HCT116 (cell line): ENCODE data around the gene CABLES1. TPM values are rescaled to one million over a fixed set of nuclear protein-coding genes. Genes with fewer than 3 reads are reported as not detected.

Experiments
- ATAC-seq: fragments of 200-7000 bp; cut with Tn5 transposase; 2 replicates; pipeline ENCODE4 v1.9.1; 2020; ENCODE audit warnings: mild to moderate bottlenecking, moderate library complexity
- BruUV-seq: library from RNA; stranded (reverse); fragments of 400-500 nt; replicated peaks from 2 replicates; lab custom pipeline; 2021; lab: Mats Ljungman, UMichigan
- CTCF ChIA-PET: fragments of 300-600 bp; sonication (Branson Sonifier 250); formaldehyde crosslinking; loops from one replicate; lab custom pipeline; 2021; ENCODE audit warnings: antibody characterized with exemption; lab: Charles Lee
- POLR2A ChIA-PET: fragments of 300-600, 350-600 bp; sonication (Branson Sonifier 250); formaldehyde crosslinking; loops from one replicate; lab custom pipeline; 2021; ENCODE audit warnings: antibody characterized with exemption; lab: Charles Lee
- RAD21 ChIA-PET, 2 experiments: fragments of 300-600 bp; sonication (Branson Sonifier 250); formaldehyde crosslinking; loops; one replicate each; lab custom pipeline; 2023; ENCODE audit warnings: low total read pairs in 2 of 2; ENCODE audit not compliant: uncharacterized antibody in 2 of 2, unreplicated experiment in 2 of 2, low non-redundant PET in 1 of 2; lab: Charles Lee
- DNase-seq: peaks from one replicate; pipeline ENCODE4 v3.0.0-alpha.2; 2010; ENCODE audit warnings: low read depth, low spot score
- H2AFZ ChIP-seq: fragments of 200-600 bp; shearing (Covaris generic), sonication (generic); 2 replicates; pipeline ENCODE4 v1.6.1; 2017; ENCODE audit warnings: low read depth, mixed run types, mixed read lengths, antibody characterized with exemption, low read length; ENCODE audit not compliant: poor library complexity, severe bottlenecking
- H3K27ac ChIP-seq: 2 replicates; pipeline ENCODE4 v1.5.1; 2012; ENCODE audit warnings: low read depth, low read length
- H3K27me3 ChIP-seq: fragments of 200-600 bp; sonication (generic); 2 replicates; pipeline ENCODE4 v1.6.1; 2016; ENCODE audit warnings: mixed run types, low read length, mixed read lengths; ENCODE audit not compliant: insufficient read depth
- H3K36me3 ChIP-seq, 2 experiments: fragments of 200-500 bp in 1 of 2; fragments of 200-600 bp in 1 of 2; sonication (Bioruptor generic) in 1 of 2; sonication (generic) in 1 of 2; 2 replicates each; pipeline versions ENCODE4 v1.5.1 to v1.6.1; 2014 to 2016; ENCODE audit warnings: low read length in 2 of 2, inconsistent platforms in 1 of 2, mixed read lengths in 1 of 2, mixed run types in 1 of 2; ENCODE audit not compliant: insufficient read depth in 2 of 2, control insufficient read depth in 1 of 2
- H3K4me1 ChIP-seq, 2 experiments: fragments of 200-600 bp in 1 of 2; sonication (generic) in 1 of 2; 2 replicates each; pipeline versions ENCODE4 v1.5.1 to v1.6.1; 2012 to 2017; ENCODE audit warnings: low read length in 2 of 2, inconsistent platforms in 1 of 2, mild to moderate bottlenecking in 1 of 2, mixed read lengths in 1 of 2, mixed run types in 1 of 2, moderate library complexity in 1 of 2; ENCODE audit not compliant: insufficient read depth in 2 of 2, control insufficient read depth in 1 of 2
- H3K4me2 ChIP-seq: fragments of 200-600 bp; sonication (generic); 2 replicates; pipeline ENCODE4 v1.6.1; 2017; ENCODE audit warnings: mixed run types, low read length, mixed read lengths
- H3K4me3 ChIP-seq, 2 experiments: fragments of 200-600 bp in 1 of 2; sonication (generic) in 1 of 2; replicated peaks in 1 of 2; 2 replicates each; pipeline ENCODE4 v1.5.1; 2011 to 2016; ENCODE audit warnings: low read length in 2 of 2, control low read depth in 1 of 2, low read depth in 1 of 2, mild to moderate bottlenecking in 1 of 2, mixed read lengths in 1 of 2, mixed run types in 1 of 2
- H3K79me2 ChIP-seq: fragments of 200-600 bp; sonication (generic); 2 replicates; pipeline ENCODE4 v1.6.1; 2017; ENCODE audit warnings: mild to moderate bottlenecking, mixed run types, low read length, moderate library complexity, mixed read lengths; ENCODE audit not compliant: insufficient read depth
- H3K9ac ChIP-seq: fragments of 200-600 bp; sonication (generic); 2 replicates; pipeline ENCODE4 v1.6.1; 2016; ENCODE audit warnings: low read length, mixed read lengths
- H3K9me2 ChIP-seq: fragments of 200-600 bp; sonication (generic), shearing (Covaris generic); 2 replicates; pipeline ENCODE4 v1.6.1; 2017; ENCODE audit warnings: mixed run types, mild to moderate bottlenecking, moderate library complexity; ENCODE audit not compliant: insufficient read depth
- H3K9me3 ChIP-seq, 2 experiments: fragments of 200-500 bp in 1 of 2; fragments of 200-600 bp in 1 of 2; sonication (Bioruptor generic) in 1 of 2; sonication (generic) in 1 of 2; 2 replicates each; pipeline ENCODE4 v1.6.1; 2014 to 2017; ENCODE audit warnings: low read length in 2 of 2, mixed read lengths in 2 of 2, inconsistent platforms in 1 of 2, low read depth in 1 of 2, mild to moderate bottlenecking in 1 of 2, mixed run types in 1 of 2, moderate library complexity in 1 of 2; ENCODE audit not compliant: control insufficient read depth in 1 of 2, insufficient read depth in 1 of 2
- H4K20me1 ChIP-seq: fragments of 200-600 bp; sonication (generic), shearing (Covaris generic); 2 replicates; pipeline ENCODE4 v1.6.1; 2017; ENCODE audit warnings: mixed run types, mild to moderate bottlenecking, moderate library complexity; ENCODE audit not compliant: insufficient read depth
- ATF3 ChIP-seq: IDR thresholded peaks from 2 replicates; pipeline ENCODE4 v1.6.1; 2012
- CBX3 ChIP-seq: IDR thresholded peaks from 2 replicates; pipeline ENCODE4 v1.6.1; 2012; ENCODE audit warnings: low read depth
- EZH2 ChIP-seq: fragments of 200-600 bp; sonication (generic); IDR thresholded peaks from 2 replicates; pipeline ENCODE4 v1.6.1; 2017; ENCODE audit warnings: antibody characterized with exemption, mixed run types
- MAX ChIP-seq: IDR thresholded peaks from 2 replicates; pipeline ENCODE4 v1.6.1; 2012
- POLR2AphosphoS5 ChIP-seq: IDR thresholded peaks from 2 replicates; pipeline ENCODE4 v1.6.1; 2011; ENCODE audit warnings: mild to moderate bottlenecking, low read depth, low read length, moderate library complexity
- REST ChIP-seq: IDR thresholded peaks from 2 replicates; pipeline ENCODE4 v1.6.1; 2012; ENCODE audit warnings: low read depth
- SIN3A ChIP-seq: IDR thresholded peaks from 2 replicates; pipeline ENCODE4 v1.6.1; 2012; ENCODE audit warnings: low read depth
- SP1 ChIP-seq: IDR thresholded peaks from 2 replicates; pipeline ENCODE4 v1.6.1; 2012; ENCODE audit warnings: low read depth
- YY1 ChIP-seq: IDR thresholded peaks from 2 replicates; pipeline ENCODE4 v1.6.1; 2011; ENCODE audit warnings: low read length, low read depth, moderate library complexity, mild to moderate bottlenecking; ENCODE audit not compliant: insufficient replicate concordance; ENCODE audit errors: extremely low read depth
- ZBTB33 ChIP-seq: IDR thresholded peaks from 2 replicates; pipeline ENCODE4 v1.6.1; 2011; ENCODE audit warnings: mild to moderate bottlenecking, low read length, moderate library complexity; ENCODE audit not compliant: insufficient replicate concordance; ENCODE audit errors: extremely low read depth
- ZFX ChIP-seq: fragments of 450-650 bp; IDR thresholded peaks from 2 replicates; pipeline ENCODE4 v1.6.1; 2017
- ZNF274 ChIP-seq: fragments of 200-500 bp; sonication (Bioruptor generic); IDR thresholded peaks from 2 replicates; pipeline ENCODE4 v1.6.1; 2014; ENCODE audit warnings: mild to moderate bottlenecking, low read depth, low read length, inconsistent platforms
- intact Hi-C: fragments of 100-400 bp; cut with micrococcal nuclease; formaldehyde crosslinking; loops from 2 replicates; pipeline ENCODE4 v1.10.0; 2022
- total RNA-seq: library from RNA; stranded (reverse); gene quantifications from one replicate; pipeline ENCODE4 v1.2.1, GENCODE V29; 2021; ENCODE audit not compliant: unreplicated experiment

Gene CABLES1
- total RNA-seq, 1 experiment from 2014 or later = 7.7 TPM

- TF ChIP-seq REST (no peak), ATF3 (no peak)
These were observed 19.7 kb downstream of the CABLES1 start (continued) for GRCh38 chr18:23154823-23155500.

GRCh38 chr18:23155537-23155936, 20.3 kb downstream of the CABLES1 start:
- Histone ChIP-seq H3K9me3 (no peaks in the 10 kb centered on the region), H3K79me2 (no peaks in the 10 kb centered on the region), H3K27me3 (no peaks in the 10 kb centered on the region)
- ATAC-seq = no peak
- no peak for TF ChIP-seq EZH2
- no peak for TF ChIP-seq SP1
- TF ChIP-seq SIN3A = no peak
- TF ChIP-seq REST = no peak
- TF ChIP-seq ZBTB33 = no peak
- no peak for TF ChIP-seq ATF3
- no peak for TF ChIP-seq YY1
- TF ChIP-seq MAX = no peak
- TF ChIP-seq CBX3 = no peak
- TF ChIP-seq ZFX = no peak
- no peak for TF ChIP-seq POLR2AphosphoS5
- no peak for TF ChIP-seq ZNF274
- TF ChIP-seq, all 23 proteins: peak for 0
- intact Hi-C loops = no loop called here
- Histone ChIP-seq H4K20me1 (no peaks in the 10 kb centered on the region), H3K9ac (no peak overlapping the region), H3K9me2 (no peaks in the 10 kb centered on the region), H3K36me3 (no peaks in the 10 kb centered on the region), H3K27ac (no peak overlapping the region), H3K4me1 (peaks cover 0 to 6% of the 10 kb centered on the region in 2 experiments; a peak in 1 of 4 replicates), H2AFZ (no peak overlapping the region), H3K4me2 (no peak overlapping the region), H3K4me3 (no peak overlapping the region)
- ChIA-PET RAD21 (no interaction called here), CTCF (interaction anchor here (0.6 kb wide), 1 partner anchor 24 kb away, joined by 3 read pairs; no protein-coding TSS in a partner anchor), POLR2A (no interaction called here)
- no TSS peak for BruUV-seq
- DNase-seq = no peak
